Mesothelial cell of epicardium (in vitro differentiated cells): Measurements from ENCODE around the gene KCNB1. TPM values are rescaled to one million over a fixed set of nuclear protein-coding genes. Genes with fewer than 3 reads are reported as not detected.

Experiments used
- DNase-seq, 2 experiments: peaks; one replicate each; pipeline ENCODE4 v3.0.0; 2021; ENCODE audit warnings: low spot score in 2 of 2; ENCODE audit not compliant: unreplicated experiment in 2 of 2
- H3K27ac Mint-ChIP-seq: 2 replicates; pipeline ENCODE4 v1.8.0; 2021; ENCODE audit warnings: mixed read lengths
- H3K27me3 Mint-ChIP-seq: 2 replicates; pipeline ENCODE4 v1.8.0; 2021; ENCODE audit warnings: low read depth, mixed read lengths
- H3K36me3 Mint-ChIP-seq: 2 replicates; pipeline ENCODE4 v1.8.0; 2021; ENCODE audit warnings: mixed read lengths
- H3K4me1 Mint-ChIP-seq: 2 replicates; pipeline ENCODE4 v1.8.0; 2021; ENCODE audit warnings: mixed read lengths
- H3K4me3 Mint-ChIP-seq: 2 replicates; pipeline ENCODE4 v1.8.0; 2021; ENCODE audit warnings: mild to moderate bottlenecking, moderate library complexity, mixed read lengths
- H3K9me3 Mint-ChIP-seq: 2 replicates; pipeline ENCODE4 v1.8.0; 2021; ENCODE audit warnings: mixed read lengths
- CTCF ChIP-seq: fragments of 200-600 bp; sonication (generic); IDR thresholded peaks from one replicate; pipeline ENCODE4 v1.5.0; 2021; ENCODE audit warnings: antibody characterized with exemption; ENCODE audit not compliant: unreplicated experiment
- total RNA-seq: library from RNA; stranded (reverse); gene quantifications from 3 replicates; pipeline ENCODE4 v1.2.1, GENCODE V29; 2021

Gene KCNB1
- total RNA-seq, 1 donor from 2014 or later, result 0.51 TPM

- no peaks in the 10 kb centered on the region for H3K4me1 Mint-ChIP-seq
Measured at GRCh38 chr20:49456646-49457045, 25.8 kb downstream of the KCNB1 start.

GRCh38 chr20:49455691-49456090 is 26.8 kb downstream of the KCNB1 start:
- no peaks in the 10 kb centered on the region for H3K4me1 Mint-ChIP-seq
- no peaks in the 10 kb centered on the region for H3K36me3 Mint-ChIP-seq
- DNase-seq, result no peak
- H3K27me3 Mint-ChIP-seq, result peaks cover 62% of the 10 kb centered on the region
- H3K4me3 Mint-ChIP-seq, result no peak overlapping the region
- H3K27ac Mint-ChIP-seq, result no peak overlapping the region
- H3K9me3 Mint-ChIP-seq, result no peaks in the 10 kb centered on the region
- no peak for TF ChIP-seq CTCF

More at GRCh38 chr20:49456646-49457045, 25.8 kb downstream of the KCNB1 start:
- no peak for DNase-seq
- Mint-ChIP-seq H3K36me3 (no peaks in the 10 kb centered on the region), H3K27me3 (peaks cover 67% of the 10 kb centered on the region), H3K9me3 (no peaks in the 10 kb centered on the region), H3K4me3 (no peak overlapping the region), H3K27ac (no peak overlapping the region)
- no peak for TF ChIP-seq CTCF

GRCh38 chr20:49452011-49452482 is 30.4 kb downstream of the KCNB1 start:
- no peak for DNase-seq
- TF ChIP-seq CTCF, result no peak
- H3K36me3 Mint-ChIP-seq, result no peaks in the 10 kb centered on the region
- peaks cover 52% of the 10 kb centered on the region for H3K27me3 Mint-ChIP-seq
- no peak overlapping the region for H3K4me3 Mint-ChIP-seq
- H3K9me3 Mint-ChIP-seq, result no peaks in the 10 kb centered on the region
- H3K4me1 Mint-ChIP-seq, result no peaks in the 10 kb centered on the region
- no peak overlapping the region for H3K27ac Mint-ChIP-seq

- Mint-ChIP-seq H3K27me3 (peaks cover 39% of the 10 kb centered on the region), H3K27ac (no peak overlapping the region), H3K4me1 (peaks cover 2% of the 10 kb centered on the region), H3K4me3 (no peak overlapping the region), H3K9me3 (no peaks in the 10 kb centered on the region), H3K36me3 (no peaks in the 10 kb centered on the region)
- no peak for DNase-seq
- no peak for TF ChIP-seq CTCF
Measured at GRCh38 chr20:49450281-49450721, 32.2 kb downstream of the KCNB1 start.

GRCh38 chr20:49448917-49449316 is 33.6 kb downstream of the KCNB1 start:
- Mint-ChIP-seq H3K27me3 (peaks cover 35% of the 10 kb centered on the region), H3K9me3 (no peaks in the 10 kb centered on the region), H3K4me3 (no peak overlapping the region), H3K27ac (no peak overlapping the region), H3K36me3 (no peaks in the 10 kb centered on the region), H3K4me1 (peaks cover 6% of the 10 kb centered on the region)
- TF ChIP-seq CTCF, result no peak
- DNase-seq, result no peak
